GM12878 (cell line): ENCODE data around the gene ZNF282. TPM values are rescaled to one million over a fixed set of nuclear protein-coding genes. Genes with fewer than 3 reads are reported as not detected.

Experiments
- BCL11A ChIP-seq: IDR thresholded peaks from 2 replicates; pipeline ENCODE4 v1.6.1; 2011; ENCODE audit warnings: low read depth, low read length
- CREB1 ChIP-seq: IDR thresholded peaks from 2 replicates; pipeline ENCODE4 v1.6.1; 2012; ENCODE audit warnings: low read depth, mild to moderate bottlenecking, inconsistent platforms
- MEF2A ChIP-seq: IDR thresholded peaks from 2 replicates; pipeline ENCODE4 v1.6.1; 2011; ENCODE audit warnings: low read depth, mild to moderate bottlenecking, low read length, moderate library complexity; ENCODE audit not compliant: insufficient read depth
- NBN ChIP-seq: fragments of 450-650 bp; IDR thresholded peaks from 2 replicates; pipeline ENCODE4 v1.6.1; 2016
- NR2C2 ChIP-seq: IDR thresholded peaks from 2 replicates; pipeline ENCODE4 v1.6.1; 2011; ENCODE audit warnings: borderline replicate concordance, low read depth; ENCODE audit not compliant: control insufficient read depth, insufficient read length
- NRF1 ChIP-seq: conservative IDR thresholded peaks from 2 replicates; pipeline ENCODE4 v1.6.1; 2011; ENCODE audit warnings: mild to moderate bottlenecking, low read depth, low read length, improper control_type of control experiment
- POLR2A ChIP-seq: IDR thresholded peaks from 2 replicates; pipeline ENCODE4 v1.6.1; 2011; ENCODE audit warnings: low read depth, mild to moderate bottlenecking, low read length
- RAD21 ChIP-seq: IDR thresholded peaks from 2 replicates; pipeline ENCODE4 v1.6.1; 2011; ENCODE audit warnings: mild to moderate bottlenecking, low read depth, low read length, moderate library complexity; ENCODE audit not compliant: insufficient read depth
- RUNX3 ChIP-seq: IDR thresholded peaks from 2 replicates; pipeline ENCODE4 v1.6.1; 2012; ENCODE audit warnings: low read length, inconsistent platforms
- SREBF1 ChIP-seq: IDR thresholded peaks from 2 replicates; pipeline ENCODE4 v1.6.1; 2012; ENCODE audit warnings: mild to moderate bottlenecking, low read length
- SRF ChIP-seq, 2 experiments: IDR thresholded peaks; 2 replicates each; pipeline ENCODE4 v1.6.1; 2011; ENCODE audit warnings: low read depth in 2 of 2, low read length in 2 of 2, mild to moderate bottlenecking in 1 of 2, moderate library complexity in 1 of 2
- STAT3 ChIP-seq: IDR thresholded peaks from 2 replicates; pipeline ENCODE4 v1.6.1; 2011; ENCODE audit warnings: low read depth, low read length, improper control_type of control experiment
- SUPT20H ChIP-seq: IDR thresholded peaks from 2 replicates; pipeline ENCODE4 v1.6.1; 2011; ENCODE audit warnings: low read depth, mild to moderate bottlenecking, low read length, moderate library complexity, borderline replicate concordance; ENCODE audit not compliant: control insufficient read depth
- YY1 ChIP-seq: IDR thresholded peaks from 2 replicates; pipeline ENCODE4 v1.6.1; 2011; ENCODE audit warnings: low read depth, mild to moderate bottlenecking, low read length
- ZBED1 ChIP-seq: IDR thresholded peaks from 2 replicates; pipeline ENCODE4 v1.6.1; 2016; ENCODE audit warnings: borderline replicate concordance
- ZNF384 ChIP-seq: IDR thresholded peaks from 2 replicates; pipeline ENCODE4 v1.6.1; 2012; ENCODE audit warnings: low read depth, mild to moderate bottlenecking, low read length, improper control_type of control experiment, borderline replicate concordance
- ZNF622 ChIP-seq: fragments of 450-650 bp; IDR thresholded peaks from 2 replicates; pipeline ENCODE4 v1.6.1; 2017; ENCODE audit warnings: mild to moderate bottlenecking, inconsistent platforms
- polyA plus RNA-seq, 11 experiments: library from polyadenylated mRNA; depleted of rRNA in 4 of 11; unstranded in 6 of 11; stranded (reverse) in 5 of 11; fragments of >200 nt; fragmentation: Nextera tagmentation in 4 of 11; fragmentation: Illumina TruSeq in 1 of 11; extraction: Ambion mirVana in 4 of 11; extraction: Trizol in 1 of 11; gene quantifications; 1 replicate in 1 of 11; 2 replicates in 10 of 11; pipeline versions ENCODE4 v1.2.1 to v1.2.3, GENCODE V29; 2011 to 2016; ENCODE audit warnings: inconsistent platforms in 2 of 11, missing spikeins in 2 of 11, low read depth in 1 of 11
- total RNA-seq, 4 experiments: library from RNA; depleted of rRNA in 3 of 4; stranded (reverse); fragments of >200 nt in 3 of 4; fragmentation: Illumina TruSeq in 1 of 4; extraction: Trizol in 1 of 4; gene quantifications; 2 replicates each; pipeline versions ENCODE4 v1.2.1 to v1.2.3, GENCODE V29; 2013 to 2021
- TF ChIP-seq, protein P1 (sequence below): fragments of 450-650 bp; formaldehyde crosslinking; IDR thresholded peaks from 2 replicates; pipeline ENCODE4 v1.4.0; 2022; ENCODE audit warnings: mild to moderate bottlenecking, moderate library complexity
- TF ChIP-seq, protein P2 (sequence below): fragments of 450-650 bp; IDR thresholded peaks from 2 replicates; pipeline ENCODE4 v1.6.1; 2016; ENCODE audit warnings: mild to moderate bottlenecking
- TF ChIP-seq, protein P3 (sequence below): fragments of 450-650 bp; IDR thresholded peaks from 2 replicates; pipeline ENCODE4 v1.6.1; 2017; ENCODE audit warnings: low read depth, mild to moderate bottlenecking, moderate library complexity
- TF ChIP-seq, protein P4 (sequence below): IDR thresholded peaks from 2 replicates; pipeline ENCODE4 v1.6.1; 2011; ENCODE audit warnings: borderline replicate concordance, low read depth, mild to moderate bottlenecking, moderate library complexity, mixed read lengths, low read length; ENCODE audit not compliant: insufficient read depth; ENCODE audit errors: extremely low read length
- TF ChIP-seq, protein P5 (sequence below): fragments of 150-350 bp; IDR thresholded peaks from 2 replicates; pipeline ENCODE4 v1.6.1; 2014; ENCODE audit warnings: mild to moderate bottlenecking, low read depth, low read length

The ZNF282 gene
- total and polyA plus RNA-seq, 10 of the 15 experiments (the other 5 are each of a cell fraction or from before 2014, with no cell fraction given): 0.35 to 28.4 (median 8.1) TPM

DNA sequence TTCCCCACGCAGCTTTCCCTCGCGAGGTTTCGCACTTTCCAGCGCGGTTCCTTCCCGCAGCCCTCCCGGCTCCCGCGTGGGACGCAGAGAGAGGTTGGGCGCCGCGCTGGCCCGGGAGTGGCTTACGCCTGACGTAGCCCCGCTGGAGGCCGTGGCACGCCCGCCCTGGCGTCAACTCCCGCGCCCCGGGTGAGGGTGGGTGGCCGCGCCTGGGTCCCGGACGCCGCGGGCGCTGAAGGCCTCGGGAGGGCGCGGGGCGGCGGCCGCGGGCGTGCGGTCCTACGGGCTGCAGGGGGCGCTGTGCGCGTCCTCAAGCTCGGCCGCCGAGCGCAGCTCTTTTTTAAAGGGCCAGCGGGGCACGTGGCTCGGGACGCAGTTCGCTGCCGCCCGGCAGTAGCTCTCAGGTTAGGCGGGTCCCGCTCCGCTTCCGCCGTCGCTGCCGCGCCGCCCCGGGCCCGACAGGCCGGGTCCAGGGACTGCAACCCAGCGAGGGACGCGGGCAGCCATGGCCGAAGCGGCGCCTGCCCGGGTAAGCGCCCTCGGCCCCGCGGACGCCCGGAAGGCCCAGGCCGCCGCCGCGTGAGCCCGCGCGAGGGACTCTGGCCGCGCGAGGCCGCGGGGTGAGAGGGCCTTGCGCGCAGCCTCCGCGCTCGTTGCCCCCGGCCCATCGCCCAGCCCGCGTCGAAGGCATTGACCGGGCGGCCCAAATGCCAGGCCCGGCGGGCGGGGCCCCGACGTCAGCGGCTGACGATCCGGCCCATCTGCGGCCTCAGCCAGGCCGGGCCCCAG, 66.7 kb downstream of the ZNF282 start, which contains the start of gene ZNF783 (continued):
- 0 out of 2 replicates have a peak, but pooled peaks have one; percentile 21 for TF ChIP-seq RUNX3
- TF ChIP-seq, protein P1, sequence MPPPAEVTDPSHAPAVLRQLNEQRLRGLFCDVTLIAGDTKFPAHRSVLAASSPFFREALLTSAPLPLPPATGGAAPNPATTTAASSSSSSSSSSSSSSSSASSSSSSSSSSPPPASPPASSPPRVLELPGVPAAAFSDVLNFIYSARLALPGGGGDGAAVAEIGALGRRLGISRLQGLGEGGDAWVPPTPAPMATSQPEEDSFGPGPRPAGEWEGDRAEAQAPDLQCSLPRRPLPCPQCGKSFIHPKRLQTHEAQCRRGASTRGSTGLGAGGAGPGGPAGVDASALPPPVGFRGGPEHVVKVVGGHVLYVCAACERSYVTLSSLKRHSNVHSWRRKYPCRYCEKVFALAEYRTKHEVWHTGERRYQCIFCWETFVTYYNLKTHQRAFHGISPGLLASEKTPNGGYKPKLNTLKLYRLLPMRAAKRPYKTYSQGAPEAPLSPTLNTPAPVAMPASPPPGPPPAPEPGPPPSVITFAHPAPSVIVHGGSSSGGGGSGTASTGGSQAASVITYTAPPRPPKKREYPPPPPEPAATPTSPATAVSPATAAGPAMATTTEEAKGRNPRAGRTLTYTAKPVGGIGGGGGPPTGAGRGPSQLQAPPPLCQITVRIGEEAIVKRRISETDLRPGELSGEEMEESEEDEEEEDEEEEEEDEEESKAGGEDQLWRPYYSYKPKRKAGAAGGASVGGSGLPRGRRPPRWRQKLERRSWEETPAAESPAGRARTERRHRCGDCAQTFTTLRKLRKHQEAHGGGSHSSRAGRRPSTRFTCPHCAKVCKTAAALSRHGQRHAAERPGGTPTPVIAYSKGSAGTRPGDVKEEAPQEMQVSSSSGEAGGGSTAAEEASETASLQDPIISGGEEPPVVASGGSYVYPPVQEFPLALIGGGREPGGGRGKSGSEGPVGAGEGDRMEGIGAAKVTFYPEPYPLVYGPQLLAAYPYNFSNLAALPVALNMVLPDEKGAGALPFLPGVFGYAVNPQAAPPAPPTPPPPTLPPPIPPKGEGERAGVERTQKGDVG (CRISPR knock-in tag): no peak
- peak; percentile 9; the same call in 1 of the 2 replicates for TF ChIP-seq MEF2A
- TF ChIP-seq, protein P2, sequence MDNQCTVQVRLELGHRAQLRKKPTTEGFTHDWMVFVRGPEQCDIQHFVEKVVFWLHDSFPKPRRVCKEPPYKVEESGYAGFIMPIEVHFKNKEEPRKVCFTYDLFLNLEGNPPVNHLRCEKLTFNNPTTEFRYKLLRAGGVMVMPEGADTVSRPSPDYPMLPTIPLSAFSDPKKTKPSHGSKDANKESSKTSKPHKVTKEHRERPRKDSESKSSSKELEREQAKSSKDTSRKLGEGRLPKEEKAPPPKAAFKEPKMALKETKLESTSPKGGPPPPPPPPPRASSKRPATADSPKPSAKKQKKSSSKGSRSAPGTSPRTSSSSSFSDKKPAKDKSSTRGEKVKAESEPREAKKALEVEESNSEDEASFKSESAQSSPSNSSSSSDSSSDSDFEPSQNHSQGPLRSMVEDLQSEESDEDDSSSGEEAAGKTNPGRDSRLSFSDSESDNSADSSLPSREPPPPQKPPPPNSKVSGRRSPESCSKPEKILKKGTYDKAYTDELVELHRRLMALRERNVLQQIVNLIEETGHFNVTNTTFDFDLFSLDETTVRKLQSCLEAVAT: no peak
- TF ChIP-seq SRF (IDR thresholded peaks at IDR 0.05; ENCODE audit: low read depth in 2 of 2, low read length in 2 of 2): no peak
- TF ChIP-seq SREBF1: no peak
- peak; percentile 79 for TF ChIP-seq POLR2A
- no peak for TF ChIP-seq NRF1
- TF ChIP-seq, protein P3, sequence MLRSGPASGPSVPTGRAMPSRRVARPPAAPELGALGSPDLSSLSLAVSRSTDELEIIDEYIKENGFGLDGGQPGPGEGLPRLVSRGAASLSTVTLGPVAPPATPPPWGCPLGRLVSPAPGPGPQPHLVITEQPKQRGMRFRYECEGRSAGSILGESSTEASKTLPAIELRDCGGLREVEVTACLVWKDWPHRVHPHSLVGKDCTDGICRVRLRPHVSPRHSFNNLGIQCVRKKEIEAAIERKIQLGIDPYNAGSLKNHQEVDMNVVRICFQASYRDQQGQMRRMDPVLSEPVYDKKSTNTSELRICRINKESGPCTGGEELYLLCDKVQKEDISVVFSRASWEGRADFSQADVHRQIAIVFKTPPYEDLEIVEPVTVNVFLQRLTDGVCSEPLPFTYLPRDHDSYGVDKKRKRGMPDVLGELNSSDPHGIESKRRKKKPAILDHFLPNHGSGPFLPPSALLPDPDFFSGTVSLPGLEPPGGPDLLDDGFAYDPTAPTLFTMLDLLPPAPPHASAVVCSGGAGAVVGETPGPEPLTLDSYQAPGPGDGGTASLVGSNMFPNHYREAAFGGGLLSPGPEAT: no peak
- no peak for TF ChIP-seq NBN
- TF ChIP-seq ZNF622: no peak
- no peak for TF ChIP-seq RAD21
- no peak for TF ChIP-seq NR2C2
- TF ChIP-seq, protein P4, sequence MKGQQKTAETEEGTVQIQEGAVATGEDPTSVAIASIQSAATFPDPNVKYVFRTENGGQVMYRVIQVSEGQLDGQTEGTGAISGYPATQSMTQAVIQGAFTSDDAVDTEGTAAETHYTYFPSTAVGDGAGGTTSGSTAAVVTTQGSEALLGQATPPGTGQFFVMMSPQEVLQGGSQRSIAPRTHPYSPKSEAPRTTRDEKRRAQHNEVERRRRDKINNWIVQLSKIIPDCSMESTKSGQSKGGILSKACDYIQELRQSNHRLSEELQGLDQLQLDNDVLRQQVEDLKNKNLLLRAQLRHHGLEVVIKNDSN: peak; percentile 83
- TF ChIP-seq, protein P5, sequence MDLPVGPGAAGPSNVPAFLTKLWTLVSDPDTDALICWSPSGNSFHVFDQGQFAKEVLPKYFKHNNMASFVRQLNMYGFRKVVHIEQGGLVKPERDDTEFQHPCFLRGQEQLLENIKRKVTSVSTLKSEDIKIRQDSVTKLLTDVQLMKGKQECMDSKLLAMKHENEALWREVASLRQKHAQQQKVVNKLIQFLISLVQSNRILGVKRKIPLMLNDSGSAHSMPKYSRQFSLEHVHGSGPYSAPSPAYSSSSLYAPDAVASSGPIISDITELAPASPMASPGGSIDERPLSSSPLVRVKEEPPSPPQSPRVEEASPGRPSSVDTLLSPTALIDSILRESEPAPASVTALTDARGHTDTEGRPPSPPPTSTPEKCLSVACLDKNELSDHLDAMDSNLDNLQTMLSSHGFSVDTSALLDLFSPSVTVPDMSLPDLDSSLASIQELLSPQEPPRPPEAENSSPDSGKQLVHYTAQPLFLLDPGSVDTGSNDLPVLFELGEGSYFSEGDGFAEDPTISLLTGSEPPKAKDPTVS: no peak
- TF ChIP-seq CREB1: peak; percentile 66; the same call in 1 of the 2 replicates
- no peak for TF ChIP-seq BCL11A
- TF ChIP-seq YY1: peak; percentile 68; the same call in 1 of the 2 replicates
- TF ChIP-seq ZBED1: no peak
- no peak for TF ChIP-seq SUPT20H
- 0 out of 2 replicates have a peak, but pooled peaks have one; percentile 2 for TF ChIP-seq ZNF384
- TF ChIP-seq STAT3: no peak
